GM18526 (cell line): Measurements from ENCODE around the gene HES1.

ENCODE experiments used
- POLR2A ChIP-seq: IDR thresholded peaks from 3 replicates; pipeline ENCODE4 v1.6.1; 2011; ENCODE audit not compliant: insufficient read length; ENCODE audit errors: extremely low read depth

Gene HES1

GRCh38 chr3:194164861-194165260 lies 28.9 kb downstream of the HES1 start:
- TF ChIP-seq POLR2A: no peak

DNA sequence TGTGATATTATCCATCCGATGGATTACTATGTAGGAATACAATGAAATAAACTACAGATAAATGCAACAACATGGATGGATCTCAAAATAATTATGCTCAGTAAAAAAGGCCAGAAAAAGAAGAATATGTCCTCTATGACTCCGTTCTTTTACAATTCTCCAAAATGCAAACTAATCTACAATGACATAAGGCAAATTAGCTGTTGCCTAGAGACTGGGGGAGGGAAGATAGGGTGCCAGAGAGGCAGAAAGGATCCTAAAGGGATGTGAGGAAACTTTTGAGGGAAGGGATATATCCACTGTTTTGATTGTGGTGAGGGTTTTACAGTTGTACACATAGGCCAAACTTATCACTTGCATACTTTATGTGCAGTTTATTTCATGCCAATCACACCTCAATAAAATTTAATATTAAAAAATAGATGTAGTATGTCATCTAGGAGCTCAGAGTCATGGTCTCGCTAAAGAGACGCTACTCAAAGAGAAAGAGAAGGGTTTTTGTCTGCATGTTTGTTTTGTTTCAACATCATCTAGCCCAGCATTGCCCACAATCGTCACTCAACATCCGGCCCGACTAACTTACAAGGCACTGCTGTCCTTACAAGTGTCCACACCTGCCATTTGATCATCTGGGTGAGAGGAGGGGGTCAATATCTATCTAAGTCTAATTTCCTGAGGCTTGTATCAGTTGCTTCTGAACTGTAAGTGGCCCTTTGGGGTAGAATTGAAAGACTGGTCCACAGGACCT lies 29.5 kb downstream of the HES1 start:
- no peak for TF ChIP-seq POLR2A

GRCh38 chr3:194166682-194167479 lies 30.9 kb downstream of the HES1 start:
- TF ChIP-seq POLR2A: no peak

GRCh38 chr3:194167480-194168282 lies 31.7 kb downstream of the HES1 start:
- no peak for TF ChIP-seq POLR2A

DNA sequence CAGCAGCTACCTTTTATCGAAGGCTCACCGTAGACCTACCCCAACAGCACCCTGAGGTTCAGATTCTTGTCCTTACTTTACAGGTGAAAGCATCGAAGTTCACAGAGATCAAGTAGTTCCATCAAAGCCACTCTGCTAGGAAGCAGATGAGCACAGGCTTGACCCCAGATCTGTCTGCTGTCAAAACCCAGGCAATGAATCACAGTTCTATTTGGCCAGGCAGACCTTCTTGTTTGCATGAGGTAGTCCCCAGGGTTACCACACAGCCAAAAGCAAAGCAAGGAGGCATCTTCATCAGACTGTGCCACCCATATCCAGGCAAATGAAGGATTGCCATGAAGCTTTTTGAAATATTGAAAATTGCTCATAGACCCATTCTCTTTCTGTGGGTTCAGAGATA lies 33.0 kb downstream of the HES1 start:
- TF ChIP-seq POLR2A: no peak

DNA sequence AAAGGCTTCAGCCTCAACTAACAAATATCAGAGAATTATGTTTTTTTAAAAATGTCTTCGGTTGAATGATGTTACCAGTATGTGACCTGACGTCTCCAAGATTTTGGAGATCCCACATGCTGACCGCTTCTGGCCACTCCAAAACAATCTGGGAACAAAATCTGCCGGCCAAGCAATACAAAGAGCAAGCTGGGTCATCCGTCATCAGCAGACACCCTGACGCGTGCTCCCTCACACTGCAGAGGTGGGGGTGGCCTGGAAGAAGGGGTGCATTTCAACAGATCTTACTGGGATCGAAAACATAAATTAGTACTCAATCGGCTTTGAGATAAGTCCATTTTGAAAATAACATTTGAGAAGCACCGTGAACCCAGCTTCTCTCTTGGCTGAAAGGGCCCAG lies 33.6 kb downstream of the HES1 start:
- TF ChIP-seq POLR2A: no peak

- TF ChIP-seq POLR2A: no peak
Measured at GRCh38 chr3:194170793-194171192, 34.8 kb downstream of the HES1 start.

GRCh38 chr3:194174406-194174805 lies 38.5 kb downstream of the HES1 start:
- TF ChIP-seq POLR2A: no peak

DNA sequence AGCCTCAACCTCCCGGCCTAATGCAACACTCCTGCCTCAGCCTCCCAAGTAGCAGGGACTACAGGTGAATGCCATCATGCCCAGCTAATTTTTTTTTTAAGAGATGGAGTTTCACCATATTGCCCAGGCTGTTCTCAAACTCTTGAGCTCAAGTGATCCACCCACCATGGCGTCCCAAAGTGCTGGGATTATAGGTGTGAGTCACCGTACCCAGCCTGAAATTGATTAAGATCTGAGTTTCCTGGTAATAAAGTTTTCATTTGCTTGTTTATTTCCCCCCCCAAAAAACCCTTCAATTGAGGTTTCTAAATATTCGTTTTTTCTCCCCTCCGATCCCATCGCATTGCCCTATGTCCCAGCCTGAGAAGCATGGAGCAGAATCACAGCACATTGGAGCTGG lies 39.0 kb downstream of the HES1 start:
- no peak for TF ChIP-seq POLR2A

DNA sequence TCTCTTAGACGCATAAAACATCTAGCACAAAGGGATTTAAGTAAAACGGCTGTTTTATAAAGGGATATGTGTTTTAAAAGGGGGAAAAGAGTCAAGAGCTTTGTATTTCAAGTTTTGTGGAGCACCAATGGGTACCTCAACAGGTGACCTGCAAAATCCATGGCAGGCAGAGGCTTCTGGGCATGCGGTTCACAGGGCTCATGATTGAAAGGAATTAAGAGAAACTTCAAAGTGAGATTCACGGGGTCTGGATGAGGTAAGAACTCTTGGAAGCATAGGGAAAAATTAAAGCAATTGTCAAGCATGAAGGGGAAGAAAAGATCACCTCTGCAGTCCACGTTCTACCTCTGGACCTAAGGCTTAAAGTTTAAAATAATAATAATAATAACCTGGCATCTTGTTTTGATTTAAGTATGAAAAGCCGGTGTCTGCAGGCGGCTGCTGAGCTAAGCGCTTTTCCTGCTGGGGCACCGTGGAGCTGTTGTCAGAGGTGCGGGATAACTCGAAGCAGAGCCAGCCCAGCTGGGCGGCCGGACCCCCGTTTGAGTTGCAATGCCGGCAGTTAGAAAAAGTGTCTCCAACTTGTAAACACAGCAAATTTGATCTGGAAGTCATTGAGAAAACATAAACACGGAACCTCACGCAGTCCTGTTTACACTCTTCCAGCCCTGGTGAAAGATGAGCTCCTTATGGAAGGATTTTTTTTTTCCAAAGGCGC lies 40.5 kb downstream of the HES1 start:
- no peak for TF ChIP-seq POLR2A

DNA sequence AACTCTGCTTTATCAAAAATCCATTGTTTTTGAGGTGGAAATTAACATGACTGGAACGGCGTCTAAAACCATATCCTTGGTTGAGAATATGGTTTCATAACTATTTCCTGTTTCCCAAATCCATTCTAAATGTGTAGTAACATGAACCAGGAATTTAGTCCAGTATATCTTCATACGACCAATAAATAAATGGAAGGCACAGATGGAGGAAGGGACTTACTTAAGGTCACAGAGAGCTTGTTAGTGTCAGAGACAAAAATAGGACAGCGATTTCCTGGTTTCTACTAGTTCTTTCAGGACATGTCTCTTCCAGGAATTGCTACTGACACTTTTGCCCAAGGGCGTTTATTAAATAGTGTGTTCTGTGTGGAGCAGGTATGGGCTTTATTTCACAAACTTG lies 41.2 kb downstream of the HES1 start:
- TF ChIP-seq POLR2A: no peak

GRCh38 chr3:194178128-194178527 lies 42.2 kb downstream of the HES1 start:
- TF ChIP-seq POLR2A: no peak

GRCh38 chr3:194178669-194179068 lies 42.7 kb downstream of the HES1 start:
- TF ChIP-seq POLR2A: no peak

DNA sequence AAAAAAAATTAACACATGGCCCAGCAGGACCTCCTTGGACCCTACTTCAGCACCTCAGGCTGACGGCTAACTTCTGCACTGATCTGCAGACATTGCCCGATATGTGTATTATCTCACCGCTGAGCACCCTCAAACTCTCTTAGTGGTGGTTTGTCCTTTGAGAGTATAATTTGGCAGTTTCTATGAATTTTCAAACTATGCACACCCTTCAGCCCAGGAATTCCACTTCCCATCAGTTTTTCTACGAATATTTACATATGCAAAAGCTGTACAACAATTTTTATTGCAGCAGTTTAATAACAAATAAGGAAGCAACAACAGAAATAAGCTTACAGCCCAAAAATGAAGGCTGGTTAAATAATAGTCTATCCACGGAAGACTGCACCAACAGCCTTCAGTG lies 44.6 kb downstream of the HES1 start:
- TF ChIP-seq POLR2A: no peak
